Mucosa of rectum (tissue), 2 donors: ENCODE measurements around the gene EXD3.

Experiments
- H3K27ac ChIP-seq, 2 donors: one replicate each; pipeline ENCODE4 v1.7.0; 2013; ENCODE audit warnings: inconsistent platforms in 2 of 2, low read depth in 2 of 2, low read length in 2 of 2
- H3K27me3 ChIP-seq, 2 donors: one replicate each; pipeline ENCODE4 v1.7.0; 2013; ENCODE audit warnings: low read length in 2 of 2; ENCODE audit not compliant: control insufficient read depth in 2 of 2, insufficient read depth in 2 of 2
- H3K36me3 ChIP-seq, 2 donors: one replicate each; pipeline ENCODE4 v1.7.0; 2013; ENCODE audit warnings: low read length in 2 of 2; ENCODE audit not compliant: control insufficient read depth in 2 of 2, insufficient read depth in 2 of 2
- H3K4me1 ChIP-seq, 2 donors: one replicate each; pipeline ENCODE4 v1.7.0; 2013; ENCODE audit warnings: low read length in 2 of 2, mild to moderate bottlenecking in 1 of 2; ENCODE audit not compliant: control insufficient read depth in 2 of 2, insufficient read depth in 2 of 2
- H3K4me3 ChIP-seq, 2 donors: one replicate each; pipeline ENCODE4 v1.7.0; 2013; ENCODE audit warnings: low read length in 2 of 2
- H3K9ac ChIP-seq, 2 donors: one replicate each; pipeline ENCODE4 v1.7.0; 2013; ENCODE audit warnings: low read length in 2 of 2, low read depth in 1 of 2, mild to moderate bottlenecking in 1 of 2
- H3K9me3 ChIP-seq, 2 donors: one replicate each; pipeline ENCODE4 v1.7.0; 2013; ENCODE audit warnings: low read length in 2 of 2; ENCODE audit not compliant: control insufficient read depth in 2 of 2
- donor health status: healthy.
- donor health status: Normal muscosa, but diverticular disease.

The EXD3 gene

DNA sequence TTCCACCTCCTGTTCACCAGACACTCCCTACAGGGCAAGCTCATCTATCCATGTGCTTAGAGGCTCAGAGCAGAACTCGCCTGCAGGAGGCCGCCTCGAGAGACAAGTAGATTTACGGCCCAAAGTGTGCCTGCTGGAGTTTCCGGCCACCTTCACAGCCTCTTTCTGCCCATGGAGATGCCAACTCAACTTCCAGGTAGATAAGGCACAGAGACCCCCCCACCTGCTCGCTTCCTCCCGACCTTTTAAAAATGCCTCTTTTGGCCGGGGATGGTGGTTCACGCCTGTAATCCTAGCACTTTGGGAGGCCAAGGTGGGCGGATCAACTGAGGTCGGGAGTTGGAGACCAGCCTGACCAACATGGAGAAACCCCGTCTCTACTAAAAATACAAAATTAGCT is 46.6 kb downstream of the EXD3 start:
- no peak overlapping the region for H3K9ac ChIP-seq
- H3K4me3 ChIP-seq = no peak overlapping the region
- H3K36me3 ChIP-seq = no peaks in the 10 kb centered on the region
- no peaks in the 10 kb centered on the region for H3K9me3 ChIP-seq
- H3K27me3 ChIP-seq = no peaks in the 10 kb centered on the region
- no peaks in the 10 kb centered on the region for H3K4me1 ChIP-seq
- H3K27ac ChIP-seq = no peak overlapping the region

- H3K9ac ChIP-seq = no peak overlapping the region
- no peaks in the 10 kb centered on the region for H3K36me3 ChIP-seq
- no peak overlapping the region for H3K27ac ChIP-seq
- no peaks in the 10 kb centered on the region for H3K9me3 ChIP-seq
- H3K4me1 ChIP-seq = no peaks in the 10 kb centered on the region
- no peaks in the 10 kb centered on the region for H3K27me3 ChIP-seq
- no peak overlapping the region for H3K4me3 ChIP-seq
Measured at GRCh38 chr9:137375321-137376058, 47.5 kb downstream of the EXD3 start.

DNA sequence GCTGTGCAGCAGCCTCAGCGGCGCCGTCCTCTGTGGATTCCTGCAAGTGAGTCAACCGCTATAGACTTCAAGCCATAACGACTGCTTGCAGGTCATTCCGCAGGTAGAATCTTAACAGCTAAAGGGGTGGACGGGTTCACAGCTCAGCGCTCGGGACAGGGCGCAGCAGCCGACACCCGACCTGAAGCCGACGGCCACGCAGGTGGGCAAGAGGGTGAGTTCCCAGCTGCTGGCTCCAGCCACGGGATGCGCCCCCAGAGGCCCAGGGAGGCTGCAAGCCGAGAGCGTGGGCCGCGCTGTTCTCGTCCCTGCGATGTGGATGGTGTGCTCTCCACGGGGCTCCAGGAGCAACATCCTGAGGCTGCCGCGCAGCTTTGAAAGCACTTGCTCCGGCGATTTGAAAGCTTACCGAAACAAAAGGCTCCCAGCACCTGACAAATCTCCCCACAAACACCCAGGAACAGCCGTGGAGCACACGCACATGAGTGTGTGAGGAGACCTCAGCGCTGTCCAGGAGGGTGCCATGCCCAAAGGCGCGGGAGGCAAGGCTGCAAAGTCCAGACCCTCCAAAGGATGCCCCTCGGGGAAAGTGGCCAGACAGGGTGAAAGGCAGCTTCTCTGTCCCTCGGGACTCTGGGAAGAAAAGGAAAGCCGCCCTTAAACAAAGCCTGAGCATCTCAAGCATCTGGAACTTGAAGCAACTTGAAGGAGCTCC is 48.7 kb downstream of the EXD3 start:
- H3K4me3 ChIP-seq = no peak overlapping the region
- no peak overlapping the region for H3K27ac ChIP-seq
- no peaks in the 10 kb centered on the region for H3K27me3 ChIP-seq
- no peaks in the 10 kb centered on the region for H3K36me3 ChIP-seq
- no peaks in the 10 kb centered on the region for H3K9me3 ChIP-seq
- no peak overlapping the region for H3K9ac ChIP-seq
- no peaks in the 10 kb centered on the region for H3K4me1 ChIP-seq

DNA sequence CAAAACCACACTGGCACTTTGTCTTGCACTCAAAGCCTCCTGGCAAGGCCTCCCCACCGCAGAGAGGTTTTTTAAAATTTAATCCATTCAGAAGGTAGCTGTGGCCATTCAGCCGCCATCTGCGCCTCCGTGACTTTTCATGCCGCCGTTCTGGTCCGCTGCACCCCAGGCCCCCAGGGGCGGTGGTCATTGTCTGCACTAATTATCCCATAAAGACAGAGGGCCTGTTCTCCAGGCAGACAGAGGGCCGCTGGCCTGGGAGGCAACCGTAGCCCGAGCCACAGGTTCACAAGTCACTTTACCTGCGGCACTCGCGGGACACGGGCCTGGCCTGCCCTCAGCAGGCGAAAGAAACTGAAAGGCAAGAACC is 49.4 kb downstream of the EXD3 start:
- no peaks in the 10 kb centered on the region for H3K36me3 ChIP-seq
- H3K4me3 ChIP-seq = no peak overlapping the region
- H3K4me1 ChIP-seq = no peaks in the 10 kb centered on the region
- no peak overlapping the region for H3K9ac ChIP-seq
- no peak overlapping the region for H3K27ac ChIP-seq
- H3K9me3 ChIP-seq = no peaks in the 10 kb centered on the region
- no peaks in the 10 kb centered on the region for H3K27me3 ChIP-seq

DNA sequence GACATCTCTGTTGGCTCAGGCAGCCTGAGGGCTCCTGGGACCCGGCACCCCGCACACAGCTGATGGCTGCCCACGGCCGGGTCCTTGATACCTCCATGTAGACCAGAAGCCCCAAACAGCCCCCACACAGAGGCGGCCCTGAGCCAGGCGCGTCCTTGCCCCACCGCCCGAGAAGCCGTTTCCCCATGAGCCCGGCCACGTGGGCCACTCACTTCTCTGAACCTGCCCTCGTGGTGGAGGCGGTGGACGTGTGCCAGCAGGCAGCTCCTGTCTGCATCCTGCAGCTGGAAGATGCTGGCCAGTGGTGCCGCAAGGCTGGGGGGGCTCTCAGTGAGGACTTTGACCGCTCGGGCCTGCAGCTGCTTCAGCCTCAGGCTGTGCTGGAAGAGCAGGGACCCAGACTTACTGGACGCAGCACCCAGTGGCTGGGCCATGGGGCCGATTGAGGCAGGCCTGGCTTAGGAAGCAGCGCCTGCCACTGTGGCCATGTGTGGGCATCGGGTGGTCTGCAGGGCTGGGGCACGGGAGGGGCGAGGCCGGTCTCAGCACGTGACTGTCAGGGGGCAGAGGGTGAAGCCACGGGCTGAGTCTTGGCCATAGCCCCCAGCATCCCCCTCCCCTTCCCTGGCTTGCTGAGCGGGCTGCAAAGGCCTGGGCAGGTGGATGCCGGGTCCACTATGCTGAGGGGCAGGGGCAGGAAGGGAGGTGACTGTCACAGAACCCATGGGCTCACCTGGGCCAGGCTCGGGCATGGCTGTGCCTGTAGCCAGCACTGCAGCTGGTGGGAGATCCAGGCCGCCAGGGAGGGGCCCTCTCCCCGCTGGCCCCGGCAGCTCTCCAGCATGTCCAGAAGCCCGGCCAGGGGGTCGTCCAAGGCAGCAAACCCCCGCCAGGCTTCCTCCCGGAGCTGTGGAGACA is 50.0 kb downstream of the EXD3 start:
- no peaks in the 10 kb centered on the region for H3K36me3 ChIP-seq
- no peaks in the 10 kb centered on the region for H3K4me1 ChIP-seq
- no peaks in the 10 kb centered on the region for H3K9me3 ChIP-seq
- H3K9ac ChIP-seq = no peak overlapping the region
- no peaks in the 10 kb centered on the region for H3K27me3 ChIP-seq
- no peak overlapping the region for H3K4me3 ChIP-seq
- no peak overlapping the region for H3K27ac ChIP-seq

- Histone ChIP-seq H3K4me3 (no peak overlapping the region), H3K36me3 (peaks cover 0 to 4% of the 10 kb centered on the region in 2 donors), H3K4me1 (no peaks in the 10 kb centered on the region)
Measured at GRCh38 chr9:137371946-137372651, 50.9 kb downstream of the EXD3 start.

DNA sequence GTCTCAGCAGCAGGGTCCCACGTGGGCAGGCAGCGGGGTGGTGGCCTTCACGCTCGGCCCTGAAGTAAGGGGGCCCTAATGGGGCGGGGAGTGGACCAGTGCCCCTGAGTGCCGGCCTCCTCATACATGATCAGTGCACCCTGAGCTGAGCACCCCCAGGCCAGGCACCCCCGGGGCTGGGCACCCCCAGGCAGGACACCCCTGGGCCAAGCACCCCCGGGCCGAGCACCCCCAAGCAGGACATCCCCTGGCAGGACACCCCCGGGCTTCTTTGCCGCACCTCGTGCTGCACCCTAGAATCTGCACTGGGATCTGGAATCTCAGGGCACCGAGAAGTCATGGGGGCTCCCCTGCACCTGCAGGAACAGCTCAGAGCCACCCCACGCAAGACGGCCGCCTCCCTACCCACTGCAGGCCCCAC is 51.4 kb downstream of the EXD3 start:
- Histone ChIP-seq H3K4me3 (no peak overlapping the region), H3K27me3 (no peaks in the 10 kb centered on the region), H3K9ac (no peak overlapping the region), H3K9me3 (no peaks in the 10 kb centered on the region), H3K36me3 (peaks cover 2 to 7% of the 10 kb centered on the region in 2 donors), H3K27ac (no peak overlapping the region), H3K4me1 (no peaks in the 10 kb centered on the region)

More at GRCh38 chr9:137371946-137372651, 50.9 kb downstream of the EXD3 start:
- H3K27me3 ChIP-seq = no peaks in the 10 kb centered on the region
- no peaks in the 10 kb centered on the region for H3K9me3 ChIP-seq
- no peak overlapping the region for H3K9ac ChIP-seq
- H3K27ac ChIP-seq = no peak overlapping the region

GRCh38 chr9:137370865-137371520 is 52.0 kb downstream of the EXD3 start:
- H3K27me3 ChIP-seq = no peaks in the 10 kb centered on the region
- peaks cover 2 to 9% of the 10 kb centered on the region in 2 donors for H3K36me3 ChIP-seq
- no peaks in the 10 kb centered on the region for H3K9me3 ChIP-seq
- H3K9ac ChIP-seq = no peak overlapping the region
- no peak overlapping the region for H3K27ac ChIP-seq
- H3K4me3 ChIP-seq = no peak overlapping the region
- H3K4me1 ChIP-seq = no peaks in the 10 kb centered on the region

DNA sequence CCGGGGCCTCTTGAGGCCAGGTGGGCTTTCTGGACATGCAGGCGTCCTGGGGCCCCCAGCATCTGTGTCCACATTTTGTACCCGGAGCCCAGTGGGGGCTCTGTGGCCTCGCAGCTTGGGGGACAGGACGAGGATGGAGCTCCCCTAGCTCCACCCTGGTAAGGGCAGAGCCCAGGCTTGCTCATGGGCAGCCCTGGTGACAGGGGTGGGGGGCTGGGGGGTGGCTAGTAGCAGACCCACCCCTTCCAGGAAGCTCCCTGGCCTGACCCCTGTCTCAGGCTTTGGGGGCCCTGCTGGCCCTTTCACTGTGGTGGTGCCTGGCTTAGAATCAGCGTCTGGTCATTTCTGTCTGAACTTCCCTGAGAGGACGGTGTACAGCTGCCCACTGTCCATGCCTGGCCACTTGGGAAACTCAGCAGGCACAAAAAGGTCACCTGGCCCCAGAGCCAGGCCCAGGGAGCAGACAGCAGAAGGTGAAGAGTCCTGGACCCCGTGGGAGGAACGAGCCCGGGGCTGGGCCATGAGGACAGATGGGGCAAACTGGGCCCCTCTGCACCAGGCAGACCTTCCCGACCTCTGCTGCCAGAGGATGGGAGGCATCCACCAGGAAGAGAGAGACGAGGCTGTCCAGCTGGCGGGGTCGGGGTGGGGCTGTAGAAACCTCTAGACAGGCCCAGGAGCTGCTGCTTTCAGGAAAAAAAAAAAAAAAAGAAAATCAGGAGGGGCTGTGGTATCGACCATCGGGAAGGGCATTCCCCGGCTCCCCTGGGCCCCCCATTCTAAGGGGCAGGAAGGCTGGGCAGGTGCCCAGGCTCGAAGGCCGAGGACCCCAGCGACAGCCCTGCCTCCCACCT is 52.8 kb downstream of the EXD3 start:
- Histone ChIP-seq H3K27ac (no peak overlapping the region), H3K4me3 (no peak overlapping the region), H3K4me1 (no peaks in the 10 kb centered on the region), H3K9me3 (no peaks in the 10 kb centered on the region), H3K9ac (no peak overlapping the region), H3K36me3 (peaks cover 6 to 15% of the 10 kb centered on the region in 2 donors), H3K27me3 (no peaks in the 10 kb centered on the region)
